Ascending aorta (tissue), 2 donors: ENCODE data around the gene VPS37B. TPM values are rescaled to one million over a fixed set of nuclear protein-coding genes. Genes with fewer than 3 reads are reported as not detected.

Experiments
- DNase-seq, 2 donors: peaks; one replicate each; pipeline ENCODE4 v3.0.0-alpha.2; 2019; ENCODE audit warnings: low spot score in 2 of 2
- H3K27ac ChIP-seq, 2 donors: fragments of 200-600 bp; sonication (generic); one replicate each; pipeline ENCODE4 v1.5.1; 2016 to 2017; ENCODE audit warnings: mild to moderate bottlenecking in 1 of 2
- H3K27me3 ChIP-seq: fragments of 200-600 bp; sonication (generic); one replicate; pipeline ENCODE4 v1.5.1; 2017
- H3K36me3 ChIP-seq, 2 donors: fragments of 200-600 bp; sonication (generic); one replicate each; pipeline ENCODE4 v1.5.1; 2016
- H3K4me1 ChIP-seq, 2 donors: fragments of 200-600 bp; sonication (generic); one replicate each; pipeline ENCODE4 v1.5.1; 2016 to 2017; ENCODE audit warnings: mild to moderate bottlenecking in 1 of 2
- H3K4me3 ChIP-seq, 2 donors: fragments of 200-600 bp; sonication (generic); one replicate each; pipeline ENCODE4 v1.5.1; 2016 to 2017; ENCODE audit warnings: mild to moderate bottlenecking in 1 of 2
- H3K9me3 ChIP-seq, 2 donors: fragments of 200-600 bp; sonication (generic); one replicate each; pipeline ENCODE4 v1.5.1; 2016
- intact Hi-C: fragments of 100-400 bp; cut with DNase I; formaldehyde crosslinking; loops from one replicate; pipeline ENCODE4 v1.15.1; 2023
- total RNA-seq: library from RNA; depleted of rRNA; stranded (reverse); fragments of >200 nt; gene quantifications from one replicate; pipeline ENCODE4 v1.1.0, GENCODE V29; 2016
- TF ChIP-seq, protein P1 (sequence below), 3 experiments: fragments of 200-600 bp in 2 of 3; fragments of 450-650 bp in 1 of 3; sonication (generic) in 2 of 3; IDR thresholded peaks; one replicate each; pipeline ENCODE4 v1.5.1; 2016 to 2019; ENCODE audit warnings: antibody characterized with exemption in 3 of 3, mild to moderate bottlenecking in 1 of 3, moderate library complexity in 1 of 3

VPS37B gene
- total RNA-seq, 1 donor from 2014 or later = 31.8 TPM

DNA sequence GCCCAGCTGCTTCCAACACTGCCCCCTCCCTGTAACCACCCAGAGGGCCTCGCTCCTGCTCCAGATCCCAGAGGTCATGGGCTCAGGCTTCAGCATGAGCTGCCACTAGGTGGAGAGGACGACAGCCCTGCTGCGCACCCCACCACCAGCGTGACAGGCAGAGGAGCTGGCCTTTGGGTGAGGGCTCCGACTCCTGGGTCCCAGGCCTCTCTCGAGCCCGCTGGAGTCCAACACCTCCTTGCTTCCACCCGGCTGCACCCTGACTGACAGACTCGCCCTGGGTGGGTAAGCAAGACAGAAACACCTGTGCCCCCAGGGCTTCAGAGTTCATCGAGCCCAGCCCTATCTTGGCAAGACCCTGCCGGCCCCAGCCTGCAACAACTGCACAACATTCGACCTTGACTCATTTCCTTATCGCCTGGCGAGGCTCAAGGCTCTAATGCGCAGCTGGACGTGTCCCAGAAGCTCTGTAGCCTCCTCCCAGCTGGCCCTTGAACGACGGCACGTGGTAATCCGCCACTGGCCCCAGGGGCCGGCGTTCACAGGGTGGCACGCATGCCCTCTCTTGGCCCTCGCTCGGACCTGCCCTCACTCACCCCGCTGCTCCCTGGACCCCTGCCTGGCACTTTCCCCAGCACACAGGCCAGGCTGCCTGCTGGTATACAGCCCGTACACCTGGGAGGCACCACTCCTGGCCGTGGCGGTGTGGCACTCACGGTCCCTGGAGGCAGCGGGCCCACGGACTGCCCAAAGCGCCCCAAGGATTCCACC lies 28.0 kb downstream of the VPS37B start:
- intact Hi-C loops = no loop called here
- H3K4me1 ChIP-seq = peaks cover 4 to 23% of the 10 kb centered on the region in 2 donors
- H3K27ac ChIP-seq = no peak overlapping the region
- peaks cover 50 to 67% of the 10 kb centered on the region in 2 donors for H3K36me3 ChIP-seq
- H3K27me3 ChIP-seq = no peaks in the 10 kb centered on the region
- TF ChIP-seq, protein P1, sequence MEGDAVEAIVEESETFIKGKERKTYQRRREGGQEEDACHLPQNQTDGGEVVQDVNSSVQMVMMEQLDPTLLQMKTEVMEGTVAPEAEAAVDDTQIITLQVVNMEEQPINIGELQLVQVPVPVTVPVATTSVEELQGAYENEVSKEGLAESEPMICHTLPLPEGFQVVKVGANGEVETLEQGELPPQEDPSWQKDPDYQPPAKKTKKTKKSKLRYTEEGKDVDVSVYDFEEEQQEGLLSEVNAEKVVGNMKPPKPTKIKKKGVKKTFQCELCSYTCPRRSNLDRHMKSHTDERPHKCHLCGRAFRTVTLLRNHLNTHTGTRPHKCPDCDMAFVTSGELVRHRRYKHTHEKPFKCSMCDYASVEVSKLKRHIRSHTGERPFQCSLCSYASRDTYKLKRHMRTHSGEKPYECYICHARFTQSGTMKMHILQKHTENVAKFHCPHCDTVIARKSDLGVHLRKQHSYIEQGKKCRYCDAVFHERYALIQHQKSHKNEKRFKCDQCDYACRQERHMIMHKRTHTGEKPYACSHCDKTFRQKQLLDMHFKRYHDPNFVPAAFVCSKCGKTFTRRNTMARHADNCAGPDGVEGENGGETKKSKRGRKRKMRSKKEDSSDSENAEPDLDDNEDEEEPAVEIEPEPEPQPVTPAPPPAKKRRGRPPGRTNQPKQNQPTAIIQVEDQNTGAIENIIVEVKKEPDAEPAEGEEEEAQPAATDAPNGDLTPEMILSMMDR (IDR thresholded peaks at IDR 0.05) = no peak
- no peak overlapping the region for H3K4me3 ChIP-seq
- DNase-seq = peak in 1 of 2 donors; percentile 62
- no peaks in the 10 kb centered on the region for H3K9me3 ChIP-seq

DNA sequence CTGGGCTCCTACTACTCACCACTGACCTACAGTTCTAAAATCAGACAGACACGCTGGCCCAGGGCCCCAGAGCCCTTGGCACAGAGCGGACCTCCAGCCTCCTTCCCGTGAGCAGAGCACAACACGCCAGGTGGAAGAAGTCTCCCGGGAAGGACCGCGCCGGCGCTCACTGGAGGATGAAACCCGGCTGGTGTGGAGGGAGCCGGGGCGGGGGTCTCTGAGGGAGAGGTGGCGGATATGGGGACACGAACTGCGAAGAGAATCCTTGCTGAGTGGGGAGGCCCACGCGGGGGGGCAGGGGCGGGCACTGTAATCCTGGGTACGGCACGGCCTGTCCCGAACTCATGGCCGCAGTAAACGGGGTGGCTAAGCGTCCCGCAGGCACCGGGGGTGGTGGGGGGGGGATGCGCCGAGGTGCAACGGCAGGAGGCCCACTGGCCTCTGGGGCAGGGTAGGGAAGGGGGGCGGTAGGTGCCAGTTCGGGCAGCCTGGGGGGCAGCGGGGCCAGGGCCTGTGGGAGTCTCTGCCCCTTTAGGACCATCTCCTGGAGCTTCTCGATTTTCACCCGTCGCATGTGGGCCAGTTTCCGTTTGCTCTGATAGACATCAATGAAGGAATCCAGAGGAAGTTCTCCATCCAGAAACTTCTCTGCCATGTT lies 28.8 kb downstream of the VPS37B start:
- intact Hi-C loops = no loop called here
- Histone ChIP-seq H3K36me3 (peaks cover 51 to 69% of the 10 kb centered on the region in 2 donors), H3K27ac (no peak overlapping the region), H3K4me1 (peaks cover 4 to 16% of the 10 kb centered on the region in 2 donors), H3K27me3 (no peaks in the 10 kb centered on the region), H3K4me3 (no peak overlapping the region), H3K9me3 (no peaks in the 10 kb centered on the region)
- TF ChIP-seq, protein P1 (IDR thresholded peaks at IDR 0.05) = no peak
- DNase-seq = peak in 1 of 2 donors; percentile 62

DNA sequence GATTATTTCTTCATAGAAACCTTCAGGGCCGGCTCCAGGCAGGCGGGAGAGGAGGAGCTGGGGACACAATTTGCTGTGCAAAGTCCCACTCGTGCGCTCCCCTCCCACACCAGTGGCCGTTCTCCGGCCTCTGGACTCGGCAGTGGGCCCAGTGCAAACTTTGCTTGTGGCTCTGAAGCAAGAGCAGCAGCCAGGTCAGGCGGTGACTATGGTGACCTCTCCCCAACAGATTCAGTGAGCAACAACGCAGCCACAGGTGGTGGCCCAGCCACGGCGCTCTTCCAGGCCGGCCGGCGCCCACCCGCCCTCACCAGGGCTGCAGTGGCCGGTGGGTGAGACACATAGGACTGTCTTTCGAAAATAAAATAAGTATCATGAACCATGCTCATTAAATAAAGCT lies 29.5 kb downstream of the VPS37B start:
- no peak overlapping the region for H3K27ac ChIP-seq
- peak in 1 of 2 donors; percentile 44 for DNase-seq
- H3K36me3 ChIP-seq = peaks cover 58 to 75% of the 10 kb centered on the region in 2 donors
- H3K27me3 ChIP-seq = no peaks in the 10 kb centered on the region
- TF ChIP-seq, protein P1 (IDR thresholded peaks at IDR 0.05) = no peak
- no peaks in the 10 kb centered on the region for H3K9me3 ChIP-seq
- peaks cover 4 to 10% of the 10 kb centered on the region in 2 donors for H3K4me1 ChIP-seq
- intact Hi-C loops = no loop called here
- no peak overlapping the region for H3K4me3 ChIP-seq

DNA sequence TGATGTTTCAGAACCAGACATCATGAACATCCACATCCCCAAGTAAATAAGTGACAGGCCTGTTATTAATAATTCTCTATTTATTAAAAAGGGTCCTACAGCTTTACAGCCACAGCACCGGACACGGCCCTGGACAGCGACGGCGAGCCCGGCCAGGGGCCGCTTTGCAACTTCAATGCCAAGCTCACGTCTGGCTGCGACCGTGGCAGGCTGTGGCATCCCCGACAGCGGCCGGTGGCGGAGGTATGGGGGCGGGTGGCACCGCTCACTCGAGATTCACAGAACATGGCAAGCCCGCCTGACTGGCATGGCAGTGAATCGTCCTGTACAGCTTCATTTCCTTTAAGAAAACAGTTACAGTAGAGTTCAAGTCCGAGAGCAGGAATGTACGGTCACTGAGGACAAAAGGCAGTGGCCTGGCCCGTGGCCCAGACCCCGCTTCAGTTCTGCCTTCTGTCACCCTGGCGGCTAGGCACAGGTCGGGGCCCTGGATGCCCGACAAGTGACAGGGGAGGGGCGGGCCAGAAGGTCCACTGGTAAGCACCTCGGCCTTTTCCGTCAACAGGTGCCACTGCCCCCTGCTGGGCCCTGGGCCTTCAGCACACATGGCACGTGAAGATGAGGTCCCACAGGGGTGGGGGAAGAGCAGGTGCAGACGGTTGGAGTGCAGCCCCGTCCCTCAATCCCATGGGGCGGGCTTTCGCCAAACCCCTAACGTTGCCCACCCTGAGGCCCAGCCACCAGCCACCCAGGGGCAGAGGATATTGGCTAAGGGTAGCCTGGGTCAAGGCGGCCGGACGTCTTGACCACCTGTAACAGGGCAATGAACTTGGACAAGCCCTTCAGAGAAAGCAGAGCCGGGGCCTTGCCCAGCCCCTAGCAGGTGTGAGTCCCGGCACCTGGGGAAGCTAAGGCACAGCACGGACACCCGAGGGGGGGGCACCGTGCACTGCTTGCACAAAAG lies 30.4 kb downstream of the VPS37B start:
- Histone ChIP-seq H3K4me3 (no peak overlapping the region), H3K9me3 (no peaks in the 10 kb centered on the region), H3K27ac (no peak overlapping the region), H3K4me1 (peaks cover 2 to 5% of the 10 kb centered on the region in 2 donors), H3K36me3 (peaks cover 66 to 82% of the 10 kb centered on the region in 2 donors), H3K27me3 (no peaks in the 10 kb centered on the region)
- TF ChIP-seq, protein P1 (IDR thresholded peaks at IDR 0.05) = peak in 1 of 3 experiments; percentile 39
- peak in 1 of 2 donors; percentile 56 for DNase-seq
- intact Hi-C loops = no loop called here

DNA sequence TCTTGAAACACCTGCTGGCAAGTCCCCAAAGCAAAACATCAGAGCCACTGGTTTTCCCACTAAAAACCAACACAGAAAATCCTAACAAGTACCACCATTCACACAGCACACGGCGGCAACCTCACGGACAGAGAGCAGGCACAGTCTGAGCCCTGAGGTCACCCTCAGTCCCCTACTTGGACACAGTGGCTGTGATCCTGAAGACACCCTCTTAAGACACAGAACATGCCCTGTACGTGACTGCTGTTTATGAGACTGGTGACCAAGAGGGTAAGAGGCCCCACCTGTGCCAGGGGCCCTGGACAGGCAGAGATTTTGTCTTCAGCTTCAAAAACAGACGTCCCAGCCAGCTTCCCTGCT lies 31.1 kb downstream of the VPS37B start:
- intact Hi-C loops = no loop called here
- DNase-seq = no peak
- TF ChIP-seq, protein P1 (IDR thresholded peaks at IDR 0.05) = no peak
- H3K27ac ChIP-seq = no peak overlapping the region
- H3K4me3 ChIP-seq = no peak overlapping the region
- H3K4me1 ChIP-seq = peaks cover 5% of the 10 kb centered on the region in 2 donors
- H3K27me3 ChIP-seq = no peaks in the 10 kb centered on the region
- H3K9me3 ChIP-seq = no peaks in the 10 kb centered on the region
- peaks cover 65 to 80% of the 10 kb centered on the region in 2 donors for H3K36me3 ChIP-seq
